GM19239 (cell line): Measurements from ENCODE around the gene CHSY1.
"Not testable (repeated sequence)": the region's sequence is repeated elsewhere in the genome, so short reads cannot be mapped to it uniquely, and the experiment has no call there.

ENCODE experiments used
- DNase-seq: peaks from one replicate; pipeline ENCODE4 v3.0.0; 2011; ENCODE audit warnings: low spot score; ENCODE audit not compliant: insufficient read length
- FAIRE-seq: peaks from 2 replicates; lab custom pipeline; 2011; peaks lifted over from hg19 to GRCh38; lab: Jason Lieb, UNC

Gene CHSY1

DNA sequence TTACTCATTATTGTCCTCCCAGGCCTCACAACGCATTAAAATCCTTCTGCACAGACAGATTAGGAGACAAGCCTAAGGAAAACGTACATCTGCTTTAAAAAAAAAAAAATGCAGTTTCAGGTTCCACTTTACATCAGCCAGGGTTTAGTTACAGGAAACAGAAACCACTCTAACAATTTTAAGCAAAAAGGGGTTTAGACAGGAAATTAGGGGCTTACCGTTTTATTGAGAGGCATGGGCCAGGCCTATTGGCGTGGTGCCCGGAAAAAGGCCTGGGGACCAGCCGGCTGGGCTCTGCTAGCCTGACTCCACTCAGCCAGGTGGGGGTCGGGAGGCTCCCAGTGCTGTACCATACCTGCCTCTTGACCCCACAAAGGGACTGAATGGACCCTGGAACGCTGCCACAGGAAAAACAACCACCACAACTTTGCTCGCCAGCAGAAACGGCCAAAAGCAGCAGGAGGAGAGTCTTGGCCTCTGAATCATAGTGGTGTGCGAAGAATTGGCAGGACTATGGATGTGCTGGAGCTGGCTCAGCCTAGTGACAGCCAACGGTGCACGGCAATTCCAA lies 124.3 kb downstream of the CHSY1 start:
- FAIRE-seq, result peak; percentile 96

GRCh38 chr15:101126618-101127505 lies 125.0 kb downstream of the CHSY1 start:
- DNase-seq, result no peak
- FAIRE-seq, result peak; percentile 39

More for the DNA sequence above, 124.3 kb downstream of the CHSY1 start:
- DNase-seq, result peak; percentile 48

- FAIRE-seq, DNase-seq: not testable (repeated sequence)
These were observed 125.9 kb downstream of the CHSY1 start for GRCh38 chr15:101125881-101126428.
